GM12878 (cell line): ENCODE measurements around the gene DSEL. TPM values are rescaled to one million over a fixed set of nuclear protein-coding genes. Genes with fewer than 3 reads are reported as not detected.

ENCODE experiments used
- ATAC-seq: fragments of 200-7000 bp; cut with Tn5 transposase; 3 replicates; pipeline ENCODE4 v1.9.1; 2020; ENCODE audit warnings: mild to moderate bottlenecking, moderate library complexity
- BruUV-seq: library from RNA; stranded (reverse); fragments of 400-500 nt; replicated peaks from 2 replicates; lab custom pipeline; 2021; lab: Mats Ljungman, UMichigan
- CTCF ChIA-PET: fragments of 300-600 bp; sonication (Branson Sonifier 250); formaldehyde crosslinking; extraction: SDS; loops from one replicate; lab custom pipeline; 2021; ENCODE audit warnings: inconsistent platforms; lab: Yijun Ruan, JAX
- POLR2A ChIA-PET: fragments of 350-600 bp; formaldehyde crosslinking; extraction: SDS; loops from one replicate; lab custom pipeline; 2021; ENCODE audit warnings: inconsistent platforms; lab: Charles Lee
- RAD21 ChIA-PET: fragments of 300-600 bp; sonication (Branson Sonifier 250); formaldehyde crosslinking; loops from one replicate; lab custom pipeline; 2023; ENCODE audit warnings: antibody characterized with exemption; ENCODE audit not compliant: unreplicated experiment; lab: Charles Lee
- SMC1A ChIA-PET: fragments of 300-600 bp; sonication (Branson Sonifier 250); formaldehyde crosslinking; loops from one replicate; lab custom pipeline; 2023; ENCODE audit not compliant: unreplicated experiment, uncharacterized antibody; lab: Charles Lee
- DNase-seq: peaks from one replicate; pipeline ENCODE4 v3.0.0-alpha.2; 2011; ENCODE audit warnings: low read depth, low spot score
- FAIRE-seq: peaks from 3 replicates; lab custom pipeline; 2011; peaks lifted over from hg19 to GRCh38; lab: Jason Lieb, UNC
- H2AFZ ChIP-seq: 2 replicates; pipeline ENCODE4 v1.6.0; 2011; ENCODE audit warnings: low read depth, low read length, control low read depth; ENCODE audit not compliant: control insufficient read depth
- H3K27ac ChIP-seq: 2 replicates; pipeline ENCODE4 v1.5.1; 2011; ENCODE audit warnings: control low read depth; ENCODE audit not compliant: control insufficient read depth, insufficient read depth
- H3K27me3 ChIP-seq, 2 experiments: replicated peaks in 1 of 2; 2 replicates each; pipeline versions ENCODE4 v1.6.0 to v1.6.1; 2011; ENCODE audit warnings: low read length in 1 of 2; ENCODE audit not compliant: control insufficient read depth in 2 of 2, insufficient read depth in 2 of 2
- H3K36me3 ChIP-seq, 2 experiments: 2 replicates each; pipeline ENCODE4 v1.5.1; 2011; ENCODE audit warnings: low read length in 1 of 2; ENCODE audit not compliant: control insufficient read depth in 2 of 2, insufficient read depth in 2 of 2
- H3K4me1 ChIP-seq: 2 replicates; pipeline ENCODE4 v1.6.1; 2011; ENCODE audit warnings: mild to moderate bottlenecking, low read length, moderate library complexity, mixed read lengths; ENCODE audit not compliant: control insufficient read depth, insufficient read depth
- H3K4me2 ChIP-seq: 2 replicates; pipeline ENCODE4 v1.6.0; 2011; ENCODE audit warnings: control low read depth; ENCODE audit not compliant: control insufficient read depth, insufficient read depth
- H3K4me3 ChIP-seq: fragments of 200-600 bp; sonication (generic); 2 replicates; pipeline ENCODE4 v1.5.1; 2016
- H3K79me2 ChIP-seq: 2 replicates; pipeline ENCODE4 v1.6.0; 2011; ENCODE audit warnings: low read length; ENCODE audit not compliant: control insufficient read depth, insufficient read depth
- H3K9ac ChIP-seq: 2 replicates; pipeline ENCODE4 v1.8.0; 2011; ENCODE audit warnings: low read length, control low read depth, mixed read lengths; ENCODE audit not compliant: control insufficient read depth, insufficient read depth
- H3K9me3 ChIP-seq: replicated peaks from 3 replicates; pipeline ENCODE4 v1.5.1; 2011; ENCODE audit warnings: mild to moderate bottlenecking, low read length; ENCODE audit not compliant: control insufficient read depth, insufficient read depth
- H4K20me1 ChIP-seq: 2 replicates; pipeline ENCODE4 v1.6.0; 2011; ENCODE audit not compliant: control insufficient read depth, insufficient read depth
- ATF2 ChIP-seq: IDR thresholded peaks from 2 replicates; pipeline ENCODE4 v1.6.1; 2012; ENCODE audit warnings: low read length, inconsistent platforms
- DPF2 ChIP-seq: fragments of 450-650 bp; IDR thresholded peaks from 2 replicates; pipeline ENCODE4 v1.6.1; 2017; ENCODE audit warnings: mild to moderate bottlenecking
- E4F1 ChIP-seq: fragments of 450-650 bp; IDR thresholded peaks from 2 replicates; pipeline ENCODE4 v1.6.1; 2018; ENCODE audit warnings: borderline replicate concordance, mild to moderate bottlenecking; ENCODE audit not compliant: partially characterized antibody
- EP300 ChIP-seq, 2 experiments: fragments of 150-350 bp in 1 of 2; IDR thresholded peaks; 2 replicates each; pipeline ENCODE4 v1.6.1; 2011 to 2012; ENCODE audit warnings: low read depth in 2 of 2, low read length in 2 of 2, borderline replicate concordance in 1 of 2, improper control_type of control experiment in 1 of 2, inconsistent platforms in 1 of 2; ENCODE audit not compliant: control insufficient read depth in 1 of 2
- FOXK2 ChIP-seq: fragments of 450-650 bp; IDR thresholded peaks from 2 replicates; pipeline ENCODE4 v1.6.1; 2017; ENCODE audit warnings: mild to moderate bottlenecking, moderate library complexity
- MEF2A ChIP-seq: IDR thresholded peaks from 2 replicates; pipeline ENCODE4 v1.6.1; 2011; ENCODE audit warnings: low read depth, mild to moderate bottlenecking, low read length, moderate library complexity; ENCODE audit not compliant: insufficient read depth
- MEF2B ChIP-seq: fragments of 450-650 bp; IDR thresholded peaks from 2 replicates; pipeline ENCODE4 v1.6.1; 2018; ENCODE audit warnings: mild to moderate bottlenecking, moderate library complexity; ENCODE audit not compliant: partially characterized antibody, poor library complexity, severe bottlenecking
- NFIC ChIP-seq: IDR thresholded peaks from 2 replicates; pipeline ENCODE4 v1.6.1; 2012; ENCODE audit warnings: low read depth, mild to moderate bottlenecking, inconsistent platforms, low read length, moderate library complexity
- NFYA ChIP-seq: IDR thresholded peaks from 2 replicates; pipeline ENCODE4 v1.6.1; 2011; ENCODE audit warnings: low read depth, mild to moderate bottlenecking, low read length, improper control_type of control experiment, borderline replicate concordance
- NFYB ChIP-seq: IDR thresholded peaks from 2 replicates; pipeline ENCODE4 v1.6.1; 2011; ENCODE audit warnings: low read depth, mild to moderate bottlenecking, low read length, improper control_type of control experiment, moderate library complexity; ENCODE audit not compliant: insufficient read depth
- PML ChIP-seq: IDR thresholded peaks from 2 replicates; pipeline ENCODE4 v1.6.1; 2012; ENCODE audit warnings: low read length, inconsistent platforms
- SMAD5 ChIP-seq: IDR thresholded peaks from 2 replicates; pipeline ENCODE4 v1.6.1; 2016; ENCODE audit warnings: antibody characterized with exemption, low read depth
- SP1 ChIP-seq: IDR thresholded peaks from one replicate; pipeline ENCODE4 v1.6.1; 2011; ENCODE audit warnings: low read depth, low read length
- SREBF1 ChIP-seq: IDR thresholded peaks from 2 replicates; pipeline ENCODE4 v1.6.1; 2012; ENCODE audit warnings: mild to moderate bottlenecking, low read length
- ZNF384 ChIP-seq: IDR thresholded peaks from 2 replicates; pipeline ENCODE4 v1.6.1; 2012; ENCODE audit warnings: low read depth, mild to moderate bottlenecking, low read length, improper control_type of control experiment, borderline replicate concordance
- WGBS: methylation state at CpG from one replicate; pipeline ENCODE4 v1.1.6; 2016; ENCODE audit warnings: low lambda C conversion rate; ENCODE audit not compliant: insufficient replicate concordance, insufficient coverage; ENCODE audit errors: missing lambda C conversion rate; 5-methylcytosine and 5-hydroxymethylcytosine counted together
- in situ Hi-C: fragments of 300-500 bp; cut with MboI; formaldehyde crosslinking; loops from 9 replicates; pipeline ENCODE4 v1.14.3; 2018; ENCODE audit warnings: mixed read lengths
- intact Hi-C: fragments of 100-400 bp; cut with micrococcal nuclease; formaldehyde crosslinking; loops from one replicate; pipeline ENCODE4 v1.14.2; 2022; ENCODE audit not compliant: unreplicated experiment
- polyA plus RNA-seq, 11 experiments: library from polyadenylated mRNA; depleted of rRNA in 4 of 11; unstranded in 6 of 11; stranded (reverse) in 5 of 11; fragments of >200 nt; fragmentation: Nextera tagmentation in 4 of 11; fragmentation: Illumina TruSeq in 1 of 11; extraction: Ambion mirVana in 4 of 11; extraction: Trizol in 1 of 11; gene quantifications; 1 replicate in 1 of 11; 2 replicates in 10 of 11; pipeline versions ENCODE4 v1.2.1 to v1.2.3, GENCODE V29; 2011 to 2016; ENCODE audit warnings: inconsistent platforms in 2 of 11, missing spikeins in 2 of 11, low read depth in 1 of 11
- total RNA-seq, 4 experiments: library from RNA; depleted of rRNA in 3 of 4; stranded (reverse); fragments of >200 nt in 3 of 4; fragmentation: Illumina TruSeq in 1 of 4; extraction: Trizol in 1 of 4; gene quantifications; 2 replicates each; pipeline versions ENCODE4 v1.2.1 to v1.2.3, GENCODE V29; 2013 to 2021

DSEL gene
- total and polyA plus RNA-seq, 10 of the 15 experiments (the other 5 are each of a cell fraction or from before 2014, with no cell fraction given): 0.03 TPM; not detected in 9

GRCh38 chr18:67475673-67476072 is 40.8 kb downstream of the DSEL start:
- 0% methylated on average over 1 of the region's 1 CpG for WGBS
- H3K9ac ChIP-seq: no peak overlapping the region
- H3K4me3 ChIP-seq: no peak overlapping the region
- in situ Hi-C loops: no loop called here
- RAD21 ChIA-PET: no interaction called here
- H3K27ac ChIP-seq: no peak overlapping the region
- TF ChIP-seq ZNF384 (no peak), DPF2 (no peak), NFIC (no peak), SREBF1 (no peak), ATF2 (no peak), FOXK2 (no peak), PML (no peak), EP300 (IDR thresholded peaks at IDR 0.05; ENCODE audit: borderline replicate concordance in 1 of 2, control insufficient read depth in 1 of 2, low read depth in 2 of 2, low read length in 2 of 2) (no peak), NFYA (no peak), SP1 (no peak), MEF2B (no peak), SMAD5 (no peak), E4F1 (no peak), NFYB (no peak), MEF2A (no peak)
- H4K20me1 ChIP-seq: no peaks in the 10 kb centered on the region
- POLR2A ChIA-PET: no interaction called here
- intact Hi-C loops: no loop called here
- CTCF ChIA-PET: interaction anchor here (0.9 kb wide), 1 partner anchor 11 kb away, joined by 4 read pairs; no protein-coding TSS in a partner anchor
- H3K36me3 ChIP-seq: no peaks in the 10 kb centered on the region
- H2AFZ ChIP-seq: no peak overlapping the region
- no peaks in the 10 kb centered on the region for H3K27me3 ChIP-seq
- H3K79me2 ChIP-seq: no peaks in the 10 kb centered on the region
- ATAC-seq: no peak
- DNase-seq: no peak
- H3K9me3 ChIP-seq: no peaks in the 10 kb centered on the region
- H3K4me2 ChIP-seq: no peak overlapping the region
- no peak for FAIRE-seq
- BruUV-seq: no TSS peak
- no peaks in the 10 kb centered on the region for H3K4me1 ChIP-seq
- SMC1A ChIA-PET: no interaction called here
